Heart left ventricle (tissue), 16 donors: ENCODE measurements around the gene CLNK. TPM values are rescaled to one million over a fixed set of nuclear protein-coding genes. Genes with fewer than 3 reads are reported as not detected.

Experiments used
- ATAC-seq, 4 donors: fragments of 200-7000 bp; cut with Tn5 transposase; one replicate each; pipeline ENCODE4 v1.9.1; 2020 to 2022; ENCODE audit warnings: moderate library complexity in 4 of 4, mild to moderate bottlenecking in 3 of 4, moderate number of reproducible peaks in 1 of 4
- DNase-seq, 5 donors: peaks; one replicate each; pipeline ENCODE4 v3.0.0-alpha.2; 2020
- H3K27ac ChIP-seq, 12 donors: fragments of 200-600 bp; sonication (generic) in 4 of 12; one replicate each; pipeline versions ENCODE4 v1.5.0 to v1.8.0; 2016 to 2022; ENCODE audit warnings: mild to moderate bottlenecking in 2 of 12
- H3K27me3 ChIP-seq, 9 donors: fragments of 200-600 bp; sonication (generic) in 2 of 9; one replicate each; pipeline versions ENCODE4 v1.5.1 to v1.8.0; 2016 to 2022; ENCODE audit warnings: mild to moderate bottlenecking in 3 of 9
- H3K36me3 ChIP-seq, 9 donors: fragments of 200-600 bp; sonication (generic) in 2 of 9; one replicate each; pipeline versions ENCODE4 v1.5.0 to v1.8.0; 2018 to 2022; ENCODE audit warnings: mild to moderate bottlenecking in 2 of 9
- H3K4me1 ChIP-seq, 12 donors: fragments of 200-600 bp; sonication (generic) in 4 of 12; one replicate each; pipeline versions ENCODE4 v1.5.0 to v1.8.0; 2016 to 2022; ENCODE audit warnings: mild to moderate bottlenecking in 3 of 12
- H3K4me3 ChIP-seq, 12 donors: fragments of 200-600 bp; sonication (generic) in 4 of 12; one replicate each; pipeline versions ENCODE4 v1.5.0 to v1.8.0; 2017 to 2022; ENCODE audit warnings: mild to moderate bottlenecking in 9 of 12, moderate library complexity in 4 of 12
- H3K9me3 ChIP-seq, 12 donors: fragments of 200-600 bp; sonication (generic) in 4 of 12; one replicate each; pipeline versions ENCODE4 v1.5.0 to v1.8.0; 2016 to 2022; ENCODE audit warnings: mild to moderate bottlenecking in 1 of 12
- CTCF ChIP-seq, 12 donors: fragments of 200-600 bp; sonication (generic) in 4 of 12; IDR thresholded peaks; one replicate each; pipeline versions ENCODE4 v1.5.0 to v1.8.0; 2018 to 2022; ENCODE audit warnings: antibody characterized with exemption in 12 of 12, mild to moderate bottlenecking in 5 of 12
- POLR2A ChIP-seq, 2 donors: fragments of 450-650 bp; IDR thresholded peaks; one replicate each; pipeline ENCODE4 v1.6.1; 2017; ENCODE audit warnings: antibody characterized with exemption in 2 of 2, mild to moderate bottlenecking in 2 of 2, moderate library complexity in 2 of 2
- WGBS, 4 donors: extraction: QIAGEN DNeasy Blood & Tissue Kit in 2 of 4; methylation state at CpG; one replicate each; pipeline versions ENCODE4 v1.1.5 to v1.1.7; 2013 to 2018; 5-methylcytosine and 5-hydroxymethylcytosine counted together
- intact Hi-C, 10 donors: fragments of 100-400 bp; cut with DNase I; formaldehyde crosslinking; loops; one replicate each; pipeline versions ENCODE4 v1.11.1 to v1.14.2; 2022
- polyA plus RNA-seq, 2 donors: library from polyadenylated mRNA; stranded (reverse); fragments of 200-250 nt; gene quantifications; one replicate each; pipeline ENCODE4 v1.2.3, GENCODE V29; 2013
- total RNA-seq, 9 donors: library from RNA; depleted of rRNA in 2 of 9; stranded (reverse); fragments of >200 nt in 2 of 9; fragmentation: NEBNext Ultra II Directional in 3 of 9; extraction: Animal tissue kit (Norgen Biotek cat#: 25700) in 3 of 9; gene quantifications; one replicate each; pipeline versions ENCODE4 v1.1.0 to v1.2.4, GENCODE V29; 2016 to 2023
- donor health status: ischemic (EF 13 %, LVEDD 7.1; RV severe dilation, severe dysfunction).
- donor health status: healthy with polysubstance abuse.
- donor health status: DM: no; HTN: yes; CAD: no.
- donor health status: DM: no; HTN: no; CAD: no.
- donor health status: ischemic (EF 25% LVEDD 6.9; RV normal size, moderate dysfunction).
- donor health status: ischemic (EF 25% LVEDD 5.7; RV mildly dilated, moderate dysfunction).
- donor health status: healthy.
- donor health status: DM: yes; HTN: yes; CAD: no.
- donor health status: ischemic (EF 35%, LVEDD 5.7; RV mildly dilated, moderate dysfunction).
- donor health status: nonischemic (EF 11% LVEDD 7.7; RV severe dilation, severe dysfunction).
- donor health status: DM: yes; HTN: yes; CAD: no.
- donor health status: PGD.
- donor health status: ischemic (EF 29% LVEDD 5.4; RV normal size, mild dysfunction).
- donor health status: nonischemic (EF 23%, LVEDD 6.1; RV moderate dilation, normal function).

The CLNK gene
- total and polyA plus RNA-seq, 11 donors = 0.01 to 0.16 (median 0.11) TPM; not detected in 8

GRCh38 chr4:10666616-10667015 is 18.0 kb downstream of the CLNK start:
- Histone ChIP-seq H3K27me3 (peaks cover 0 to 6% (median 0%) of the 10 kb centered on the region in 9 donors), H3K9me3 (no peaks in the 10 kb centered on the region), H3K27ac (no peak overlapping the region), H3K36me3 (no peaks in the 10 kb centered on the region), H3K4me1 (peaks cover 0 to 2% (median 0%) of the 10 kb centered on the region in 12 donors), H3K4me3 (no peak overlapping the region)
- no peak for ATAC-seq
- WGBS, 4 donors = 66 to 83% (median 79%) methylated on average over 6 of the region's 6 CpGs
- intact Hi-C loops = no loop called here
- no peak for TF ChIP-seq CTCF (IDR thresholded peaks at IDR 0.05)
- no peak for DNase-seq

GRCh38 chr4:10664408-10664807 is 20.2 kb downstream of the CLNK start:
- Histone ChIP-seq H3K9me3 (no peaks in the 10 kb centered on the region), H3K4me1 (peaks cover 0 to 2% (median 0%) of the 10 kb centered on the region in 12 donors), H3K27me3 (peaks cover 0 to 6% (median 0%) of the 10 kb centered on the region in 9 donors), H3K4me3 (no peak overlapping the region), H3K36me3 (no peaks in the 10 kb centered on the region), H3K27ac (no peak overlapping the region)
- 36 to 56% (median 47%) methylated on average over 5 of the region's 5 CpGs for WGBS, 4 donors
- intact Hi-C loops = no loop called here
- TF ChIP-seq CTCF (IDR thresholded peaks at IDR 0.05) = no peak
- TF ChIP-seq POLR2A (IDR thresholded peaks at IDR 0.05) = no peak
- DNase-seq (peak in 3 of 5 donors; percentile 10 to 62 (median 57)), ATAC-seq (peak; percentile 47 to 91 (median 78))

- intact Hi-C loops = no loop called here
- WGBS, 4 donors = 29 to 45% (median 39%) methylated on average over 5 of the region's 5 CpGs
- H3K4me3 ChIP-seq = no peak overlapping the region
- H3K36me3 ChIP-seq = no peaks in the 10 kb centered on the region
- no peak for DNase-seq
- ATAC-seq = no peak
- peaks cover 0 to 2% (median 0%) of the 10 kb centered on the region in 12 donors for H3K4me1 ChIP-seq
- peaks cover 0 to 6% (median 0%) of the 10 kb centered on the region in 9 donors for H3K27me3 ChIP-seq
- TF ChIP-seq CTCF (IDR thresholded peaks at IDR 0.05) (no peak), POLR2A (IDR thresholded peaks at IDR 0.05) (no peak)
- H3K27ac ChIP-seq = no peak overlapping the region
- no peaks in the 10 kb centered on the region for H3K9me3 ChIP-seq
These were observed 21.6 kb downstream of the CLNK start for GRCh38 chr4:10662937-10663336.

GRCh38 chr4:10661047-10661446 is 23.5 kb downstream of the CLNK start:
- Histone ChIP-seq H3K27me3 (peaks cover 0 to under 1% (median 0%) of the 10 kb centered on the region in 9 donors), H3K4me3 (no peak overlapping the region), H3K4me1 (peaks cover 0 to 2% (median 0%) of the 10 kb centered on the region in 12 donors), H3K27ac (no peak overlapping the region), H3K9me3 (no peaks in the 10 kb centered on the region), H3K36me3 (no peaks in the 10 kb centered on the region)
- DNase-seq (no peak), ATAC-seq (no peak)
- intact Hi-C loops = no loop called here
- no peak for TF ChIP-seq POLR2A (IDR thresholded peaks at IDR 0.05)
- no peak for TF ChIP-seq CTCF (IDR thresholded peaks at IDR 0.05)
- 63 to 70% (median 68%) methylated on average over 3 of the region's 3 CpGs for WGBS, 4 donors
